Lung (tissue), 12 donors: ENCODE results near the gene SLC9A9. TPM values are rescaled to one million over a fixed set of nuclear protein-coding genes. Genes with fewer than 3 reads are reported as not detected.

Experiments used
- ATAC-seq: fragments of 200-7000 bp; cut with Tn5 transposase; one replicate; pipeline ENCODE4 v1.9.1; 2020; ENCODE audit warnings: moderate number of reproducible peaks; ENCODE audit not compliant: insufficient read depth, low FRiP score
- DNase-seq, 3 donors: peaks; one replicate each; pipeline ENCODE4 v3.0.0-alpha.2; 2013 to 2017
- H3K27ac ChIP-seq, 2 donors: one replicate each; pipeline ENCODE4 v1.5.1; 2013; ENCODE audit warnings: mild to moderate bottlenecking in 2 of 2, moderate library complexity in 2 of 2, control low read depth in 1 of 2, inconsistent platforms in 1 of 2, low read depth in 1 of 2, low read length in 1 of 2
- H3K27me3 ChIP-seq, 3 donors: one replicate each; pipeline ENCODE4 v1.5.1; 2013; ENCODE audit warnings: low read length in 2 of 3; ENCODE audit not compliant: control insufficient read depth in 3 of 3, insufficient read depth in 3 of 3
- H3K36me3 ChIP-seq, 4 donors: one replicate each; pipeline ENCODE4 v1.5.1; 2013; ENCODE audit warnings: low read length in 4 of 4, mild to moderate bottlenecking in 1 of 4, moderate library complexity in 1 of 4; ENCODE audit not compliant: control insufficient read depth in 4 of 4, insufficient read depth in 4 of 4
- H3K4me1 ChIP-seq, 5 donors: one replicate each; pipeline ENCODE4 v1.5.1; 2013; ENCODE audit warnings: low read length in 5 of 5, mild to moderate bottlenecking in 2 of 5, moderate library complexity in 1 of 5; ENCODE audit not compliant: control insufficient read depth in 5 of 5, insufficient read depth in 5 of 5
- H3K4me3 ChIP-seq: one replicate; pipeline ENCODE4 v1.5.1; 2013; ENCODE audit warnings: mild to moderate bottlenecking, control low read depth, moderate library complexity
- H3K9ac ChIP-seq, 2 donors: one replicate each; pipeline ENCODE4 v1.5.1; 2013; ENCODE audit warnings: low read length in 2 of 2, control low read depth in 1 of 2; ENCODE audit not compliant: insufficient read depth in 1 of 2
- H3K9me3 ChIP-seq, 4 donors: one replicate each; pipeline ENCODE4 v1.5.1; 2013; ENCODE audit warnings: low read length in 3 of 4, mild to moderate bottlenecking in 1 of 4, moderate library complexity in 1 of 4; ENCODE audit not compliant: control insufficient read depth in 4 of 4, insufficient read depth in 3 of 4
- WGBS, 2 donors: extraction: QIAGEN DNeasy Blood & Tissue Kit; methylation state at CpG; one replicate each; pipeline ENCODE4 v1.1.7; 2013; 5-methylcytosine and 5-hydroxymethylcytosine counted together
- polyA plus RNA-seq, 2 donors: library from polyadenylated mRNA; stranded (reverse); fragments of 200-250 nt; gene quantifications; one replicate each; pipeline ENCODE4 v1.2.1, GENCODE V29; 2013
- total RNA-seq, 2 donors: library from RNA; depleted of rRNA in 1 of 2; stranded (reverse); fragments of >200 nt in 1 of 2; gene quantifications; one replicate each; pipeline ENCODE4 v1.2.1, GENCODE V29; 2014 to 2021
- TF ChIP-seq, protein P1 (sequence below): IDR thresholded peaks from 2 replicates; pipeline ENCODE4 v1.5.1; 2012; ENCODE audit warnings: mild to moderate bottlenecking; ENCODE audit errors: control extremely low read depth, extremely low read depth
- donor health status: control.
- donor health status: control.
- donor health status: Bipolar disorder and iron deficiency.
- donor health status: healthy.
- donor health status: DM: yes; HTN: yes; CAD: no.

SLC9A9 gene
- total and polyA plus RNA-seq, 4 donors: 2.2 to 66.3 (median 8.2) TPM

- TF ChIP-seq, protein P1, sequence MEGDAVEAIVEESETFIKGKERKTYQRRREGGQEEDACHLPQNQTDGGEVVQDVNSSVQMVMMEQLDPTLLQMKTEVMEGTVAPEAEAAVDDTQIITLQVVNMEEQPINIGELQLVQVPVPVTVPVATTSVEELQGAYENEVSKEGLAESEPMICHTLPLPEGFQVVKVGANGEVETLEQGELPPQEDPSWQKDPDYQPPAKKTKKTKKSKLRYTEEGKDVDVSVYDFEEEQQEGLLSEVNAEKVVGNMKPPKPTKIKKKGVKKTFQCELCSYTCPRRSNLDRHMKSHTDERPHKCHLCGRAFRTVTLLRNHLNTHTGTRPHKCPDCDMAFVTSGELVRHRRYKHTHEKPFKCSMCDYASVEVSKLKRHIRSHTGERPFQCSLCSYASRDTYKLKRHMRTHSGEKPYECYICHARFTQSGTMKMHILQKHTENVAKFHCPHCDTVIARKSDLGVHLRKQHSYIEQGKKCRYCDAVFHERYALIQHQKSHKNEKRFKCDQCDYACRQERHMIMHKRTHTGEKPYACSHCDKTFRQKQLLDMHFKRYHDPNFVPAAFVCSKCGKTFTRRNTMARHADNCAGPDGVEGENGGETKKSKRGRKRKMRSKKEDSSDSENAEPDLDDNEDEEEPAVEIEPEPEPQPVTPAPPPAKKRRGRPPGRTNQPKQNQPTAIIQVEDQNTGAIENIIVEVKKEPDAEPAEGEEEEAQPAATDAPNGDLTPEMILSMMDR: no peak
- H3K9me3 ChIP-seq: no peaks in the 10 kb centered on the region
- 95 to 100% methylated on average over 1 of the region's 1 CpG for WGBS, 2 donors
- no peak overlapping the region for H3K4me3 ChIP-seq
- H3K36me3 ChIP-seq: no peaks in the 10 kb centered on the region
- ATAC-seq (no peak), DNase-seq (no peak)
- H3K27ac ChIP-seq: no peak overlapping the region
- no peak overlapping the region for H3K9ac ChIP-seq
- peaks cover 0 to 14% (median 0%) of the 10 kb centered on the region in 5 donors for H3K4me1 ChIP-seq
- H3K27me3 ChIP-seq: no peaks in the 10 kb centered on the region
Observed at GRCh38 chr3:143430568-143430967, 417.7 kb downstream of the SLC9A9 start.

DNA sequence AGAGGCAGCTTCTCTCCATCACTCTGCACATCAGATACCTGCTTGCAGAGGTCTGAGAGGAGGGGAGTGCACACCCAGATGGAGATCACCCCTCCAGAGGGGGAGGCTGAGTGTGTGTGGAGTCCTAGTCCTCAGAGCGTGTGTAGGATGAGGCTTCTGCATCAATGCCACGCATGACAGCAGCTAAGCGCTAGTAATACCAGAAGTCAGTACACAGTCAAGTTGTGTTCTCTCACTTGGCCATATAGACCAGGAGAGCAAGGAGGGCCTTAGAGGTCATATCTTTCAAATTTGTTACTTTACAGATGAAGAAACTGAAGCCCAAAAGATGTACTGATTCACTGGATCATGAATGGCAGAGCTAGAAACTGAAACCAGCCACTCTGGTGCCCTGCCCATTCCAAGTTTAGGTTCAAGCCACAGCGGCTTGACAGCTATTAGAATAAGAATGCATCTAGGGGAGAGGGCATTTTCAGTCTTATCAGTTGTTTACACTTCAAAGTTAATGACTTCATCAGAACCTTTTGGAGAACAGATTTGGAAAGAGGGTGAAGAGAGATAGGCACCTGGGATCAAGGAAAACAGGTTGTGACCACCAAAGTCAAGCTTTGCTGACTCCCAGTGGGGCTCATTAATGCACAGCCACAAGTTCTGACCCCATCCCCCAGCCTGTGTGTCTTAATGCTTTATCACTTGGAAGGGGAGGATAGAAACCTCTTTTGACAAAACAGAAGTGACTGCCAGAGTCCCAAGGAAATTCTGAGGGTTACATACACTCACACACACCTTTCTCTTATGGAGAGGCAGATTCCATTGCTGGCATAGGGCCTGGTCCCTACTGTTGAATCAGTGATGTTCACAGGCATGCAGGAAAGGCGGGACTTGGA, 418.4 kb downstream of the SLC9A9 start:
- Histone ChIP-seq H3K4me1 (peaks cover 0 to 14% (median 0%) of the 10 kb centered on the region in 5 donors), H3K27me3 (no peaks in the 10 kb centered on the region), H3K27ac (no peak overlapping the region), H3K36me3 (no peaks in the 10 kb centered on the region), H3K4me3 (no peak overlapping the region), H3K9ac (no peak overlapping the region), H3K9me3 (no peaks in the 10 kb centered on the region)
- ATAC-seq: no peak
- DNase-seq: no peak
- WGBS, 2 donors: 85 to 86% methylated on average over 5 of the region's 5 CpGs
- TF ChIP-seq, protein P1: no peak

- H3K4me3 ChIP-seq: no peak overlapping the region
- no peaks in the 10 kb centered on the region for H3K9me3 ChIP-seq
- ATAC-seq (no peak), DNase-seq (no peak)
- H3K27me3 ChIP-seq: no peaks in the 10 kb centered on the region
- no peaks in the 10 kb centered on the region for H3K36me3 ChIP-seq
- TF ChIP-seq, protein P1: no peak
- no peak overlapping the region for H3K9ac ChIP-seq
- no peak overlapping the region for H3K27ac ChIP-seq
- peaks cover 0 to 12% (median 0%) of the 10 kb centered on the region in 5 donors for H3K4me1 ChIP-seq
- 90 to 97% methylated on average over 1 of the region's 1 CpG for WGBS, 2 donors
Observed at GRCh38 chr3:143428294-143428693, 420.0 kb downstream of the SLC9A9 start.
